Epithelial cell of esophagus (primary cell): ENCODE results near the gene EPHX1.
A peak's percentile ranks its signal among the peaks of the same experiment; 100 is the strongest.
"Not testable (repeated sequence)": the region's sequence is repeated elsewhere in the genome, so short reads cannot be mapped to it uniquely, and the experiment has no call there.

Experiments
- DNase-seq: peaks from one replicate; pipeline ENCODE4 v3.0.0; 2010; ENCODE audit warnings: low read depth
- H3K4me3 ChIP-seq: 2 replicates; pipeline ENCODE4 v1.5.1; 2011; ENCODE audit warnings: mild to moderate bottlenecking, low read length, control low read depth
- TF ChIP-seq, protein P1 (sequence below): IDR thresholded peaks from 2 replicates; pipeline ENCODE4 v1.5.1; 2011; ENCODE audit warnings: low read depth, mild to moderate bottlenecking, low read length, control low read depth, inconsistent platforms; ENCODE audit not compliant: insufficient read depth; ENCODE audit errors: missing control alignments

Gene EPHX1

DNA sequence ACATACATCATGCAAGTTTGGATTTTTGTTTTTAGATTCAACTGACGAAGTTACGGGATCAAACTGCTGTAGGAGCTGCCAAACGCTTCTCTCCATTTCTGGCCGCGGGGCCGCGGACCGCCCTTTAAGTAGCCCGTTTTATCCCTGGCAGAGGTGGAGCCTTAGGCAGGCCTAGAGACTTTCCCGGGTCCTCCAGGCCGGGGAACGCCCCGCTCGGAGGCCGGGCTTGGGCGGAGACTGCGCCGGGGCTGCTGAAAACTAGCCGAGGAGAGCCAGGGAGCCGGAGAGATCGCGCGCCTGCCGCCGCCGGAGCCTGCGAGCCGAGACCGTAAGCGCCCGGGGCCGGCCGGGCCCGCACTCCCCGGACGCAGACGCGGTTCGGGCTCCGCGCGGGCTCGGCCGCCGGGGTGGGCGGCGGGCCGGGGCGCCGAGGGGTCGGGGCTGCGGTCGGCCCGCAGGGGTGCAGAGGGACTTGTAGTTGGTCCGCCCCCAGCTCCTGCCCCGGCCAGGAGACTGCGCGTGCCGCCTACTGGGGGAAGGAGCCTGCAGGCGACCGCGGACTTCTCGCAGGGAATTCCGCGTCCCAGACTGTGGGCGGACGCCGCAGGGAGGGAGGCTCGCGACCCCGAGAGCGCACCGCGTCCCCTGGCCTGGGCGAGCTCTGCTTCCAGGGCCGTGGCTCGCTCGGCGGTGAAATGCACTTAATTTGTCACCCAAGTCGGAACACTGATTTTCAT lies at the start of gene EPHX1:
TSS of gene EPHX1 (plus strand) at position 283 of the 737 bp plus-strand sequence. CDS start 18,606 bp downstream, outside the sequence.
- TF ChIP-seq, protein P1, sequence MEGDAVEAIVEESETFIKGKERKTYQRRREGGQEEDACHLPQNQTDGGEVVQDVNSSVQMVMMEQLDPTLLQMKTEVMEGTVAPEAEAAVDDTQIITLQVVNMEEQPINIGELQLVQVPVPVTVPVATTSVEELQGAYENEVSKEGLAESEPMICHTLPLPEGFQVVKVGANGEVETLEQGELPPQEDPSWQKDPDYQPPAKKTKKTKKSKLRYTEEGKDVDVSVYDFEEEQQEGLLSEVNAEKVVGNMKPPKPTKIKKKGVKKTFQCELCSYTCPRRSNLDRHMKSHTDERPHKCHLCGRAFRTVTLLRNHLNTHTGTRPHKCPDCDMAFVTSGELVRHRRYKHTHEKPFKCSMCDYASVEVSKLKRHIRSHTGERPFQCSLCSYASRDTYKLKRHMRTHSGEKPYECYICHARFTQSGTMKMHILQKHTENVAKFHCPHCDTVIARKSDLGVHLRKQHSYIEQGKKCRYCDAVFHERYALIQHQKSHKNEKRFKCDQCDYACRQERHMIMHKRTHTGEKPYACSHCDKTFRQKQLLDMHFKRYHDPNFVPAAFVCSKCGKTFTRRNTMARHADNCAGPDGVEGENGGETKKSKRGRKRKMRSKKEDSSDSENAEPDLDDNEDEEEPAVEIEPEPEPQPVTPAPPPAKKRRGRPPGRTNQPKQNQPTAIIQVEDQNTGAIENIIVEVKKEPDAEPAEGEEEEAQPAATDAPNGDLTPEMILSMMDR: no peak
- H3K4me3 ChIP-seq: peak within 1 kb of the TSS; percentile 60
- DNase-seq: peak; percentile 89

DNA sequence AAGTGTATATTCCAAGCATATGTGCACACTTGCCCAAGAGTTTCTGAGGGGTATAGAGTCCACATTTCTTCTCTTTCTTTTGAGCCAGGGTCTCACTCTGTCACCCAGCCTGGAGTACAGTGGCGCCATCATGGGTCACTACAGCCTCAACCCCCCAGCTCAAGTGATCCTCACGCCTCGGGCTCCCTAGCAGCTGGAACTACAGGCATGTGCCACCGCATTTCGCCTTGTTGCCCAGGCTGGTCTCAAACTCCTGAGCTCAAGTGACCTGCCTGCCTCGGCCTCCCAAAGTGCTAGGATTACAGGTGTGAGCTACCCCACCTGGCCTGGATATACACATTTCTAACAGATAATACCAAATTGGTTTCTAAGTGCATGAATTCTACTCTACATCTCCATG lies 49.4 kb upstream of the EPHX1 start:
- DNase-seq: no peak
- TF ChIP-seq, protein P1: no peak
- H3K4me3 ChIP-seq: no peak overlapping the region

DNA sequence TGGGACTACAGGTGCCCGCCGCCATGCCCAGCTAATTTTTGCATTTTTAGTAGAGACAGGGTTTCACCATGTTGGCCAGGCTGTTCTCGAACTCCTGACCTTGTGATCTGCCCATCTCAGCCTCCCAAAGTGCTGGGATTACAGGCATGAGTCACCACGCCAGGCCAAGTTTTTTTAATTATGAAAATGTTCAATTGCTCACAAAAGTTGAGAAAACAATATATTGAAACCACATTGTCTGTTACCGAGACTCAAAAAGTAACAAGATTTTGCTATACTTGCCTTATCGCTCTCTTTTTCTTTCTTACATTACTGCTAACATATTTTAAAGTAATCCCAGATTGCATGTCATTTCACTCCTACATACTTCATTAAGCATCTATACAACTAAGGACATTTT lies 48.5 kb upstream of the EPHX1 start:
- not testable (repeated sequence) for H3K4me3 ChIP-seq, DNase-seq

DNA sequence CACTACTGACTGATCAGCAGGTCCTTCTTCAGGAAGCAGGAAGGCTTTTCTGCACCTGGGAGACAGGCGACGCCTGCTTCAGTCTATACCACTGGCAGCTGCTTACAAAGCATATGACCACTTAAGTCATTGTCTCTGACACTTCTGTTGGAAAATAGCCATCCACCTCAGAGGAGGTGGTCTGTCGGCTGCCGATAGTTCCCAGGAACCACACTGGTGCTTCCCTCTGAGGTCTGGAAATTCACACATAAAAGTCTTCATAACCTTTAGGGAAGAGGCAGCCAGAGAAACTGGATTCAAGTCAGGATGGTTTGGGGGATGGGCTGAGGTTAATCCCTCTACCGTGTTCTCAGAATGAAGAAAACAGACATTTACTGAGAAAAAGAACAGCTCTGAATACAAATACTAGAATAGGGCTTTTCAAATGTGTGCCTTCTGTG lies 47.9 kb upstream of the EPHX1 start:
- peak; percentile 40 for DNase-seq
- no peak overlapping the region for H3K4me3 ChIP-seq
- TF ChIP-seq, protein P1: no peak

DNA sequence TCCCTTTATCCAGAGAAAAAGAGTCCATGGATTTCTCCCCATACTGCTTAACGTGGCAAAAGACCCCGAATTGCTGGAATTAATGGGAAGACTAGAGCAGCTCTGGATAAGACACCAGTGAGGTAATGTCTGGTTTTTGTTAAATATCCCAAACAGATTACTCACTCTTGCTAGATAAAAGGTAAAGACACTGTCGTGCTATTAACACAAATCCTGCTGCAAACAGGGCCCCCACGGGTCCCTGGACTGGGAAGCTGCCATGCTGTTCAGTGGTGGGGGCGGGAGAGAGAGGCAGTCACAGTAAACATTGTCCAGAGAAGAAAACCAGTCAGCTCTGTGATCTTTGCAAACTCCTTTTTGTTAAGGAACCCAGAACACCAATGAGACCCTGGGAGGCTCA lies 47.5 kb upstream of the EPHX1 start:
- TF ChIP-seq, protein P1: no peak
- peak; percentile 35 for DNase-seq
- no peak overlapping the region for H3K4me3 ChIP-seq

DNA sequence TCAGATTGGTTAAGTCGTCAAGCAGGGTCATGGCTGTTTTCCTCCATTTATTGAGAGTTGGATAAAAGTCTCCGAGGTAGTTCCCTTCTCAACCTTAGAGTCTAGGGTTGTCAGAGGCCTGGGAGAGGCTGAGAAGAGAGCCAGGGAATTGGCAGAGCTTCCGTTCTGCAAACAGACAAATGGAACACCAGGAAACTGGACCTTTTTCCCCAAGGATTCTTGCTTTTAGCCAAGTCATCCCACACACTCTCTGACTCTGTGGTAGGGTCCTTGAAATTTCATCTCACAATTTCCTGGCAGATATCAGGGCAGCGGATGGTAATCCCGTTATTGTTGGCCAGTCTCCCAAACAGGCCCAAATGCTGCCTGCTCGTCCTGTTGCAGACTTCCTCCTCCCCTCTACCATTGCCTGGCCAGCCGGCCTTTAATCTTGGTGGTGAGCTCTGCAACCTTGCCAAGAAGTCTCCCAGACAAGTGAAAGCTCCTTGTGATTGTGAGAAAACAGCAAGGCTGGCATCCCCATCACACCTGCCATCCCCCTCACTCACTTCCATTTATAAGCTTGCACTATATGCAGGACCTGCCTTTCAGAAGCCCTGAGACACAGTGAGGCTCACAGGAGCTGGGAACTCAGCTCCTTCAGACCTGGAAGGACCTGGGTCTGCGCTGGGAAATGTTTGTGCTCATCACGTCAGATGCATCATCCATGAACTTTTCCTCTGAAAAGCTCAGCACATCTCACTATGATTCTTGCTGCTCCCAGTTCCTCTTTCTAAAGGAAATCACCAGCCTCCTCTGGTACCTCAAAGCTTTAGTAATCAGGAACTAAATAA lies 46.0 kb upstream of the EPHX1 start:
- TF ChIP-seq, protein P1: no peak
- H3K4me3 ChIP-seq: no peak overlapping the region
- no peak for DNase-seq

DNA sequence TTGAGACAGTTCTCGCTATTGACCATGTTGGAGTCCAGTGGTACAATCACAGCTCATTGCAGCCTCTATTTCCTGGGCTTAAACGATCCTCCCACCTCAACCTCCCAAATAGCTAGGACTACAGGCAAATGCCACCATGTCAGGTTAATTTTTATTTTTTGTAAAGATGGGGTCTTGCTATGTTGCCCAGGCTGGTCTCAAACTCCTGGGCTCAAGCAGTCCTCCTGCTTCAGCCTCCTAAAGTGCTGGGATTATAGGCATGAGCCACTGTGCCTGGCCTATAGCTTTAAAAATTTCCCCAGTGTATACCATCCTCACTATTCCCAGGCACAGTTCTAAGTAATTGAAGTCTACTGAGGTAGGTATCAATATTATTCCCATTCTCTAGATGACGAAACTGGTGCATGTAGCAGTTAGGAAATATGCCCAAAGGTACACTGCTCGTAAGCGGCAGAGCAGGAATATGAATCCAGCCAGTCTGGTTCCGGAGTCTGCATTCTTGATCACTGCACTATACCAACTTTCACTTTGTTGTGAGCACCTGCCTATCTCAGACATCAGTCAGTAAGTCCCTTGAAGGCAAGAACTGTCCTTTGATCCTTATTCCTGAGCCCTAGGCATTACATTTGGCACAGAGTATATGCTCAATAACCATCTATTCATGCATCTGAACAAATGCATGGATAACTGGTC lies 43.8 kb upstream of the EPHX1 start:
- H3K4me3 ChIP-seq: no peak overlapping the region
- DNase-seq: peak; percentile 83
- TF ChIP-seq, protein P1: no peak
